H1 (cell line): ENCODE results near the gene KLHL14. TPM values are rescaled to one million over a fixed set of nuclear protein-coding genes. Genes with fewer than 3 reads are reported as not detected.

Experiments used
- GABPA ChIP-seq: IDR thresholded peaks from 2 replicates; pipeline ENCODE4 v1.6.1; 2011; ENCODE audit warnings: mild to moderate bottlenecking, low read length, moderate library complexity, borderline replicate concordance; ENCODE audit not compliant: insufficient read depth
- polyA plus RNA-seq, 7 experiments: library from polyadenylated mRNA; depleted of rRNA in 3 of 7; stranded (reverse) in 5 of 7; unstranded in 2 of 7; fragments of >200 nt in 5 of 7; fragments of 200-250 nt in 2 of 7; gene quantifications; 1 replicate in 5 of 7; 2 replicates in 1 of 7; 4 replicates in 1 of 7; pipeline versions ENCODE4 v1.2.1 to v1.2.3, GENCODE V29; 2011 to 2013; ENCODE audit warnings: missing spikeins in 2 of 7, mixed read lengths in 2 of 7
- total RNA-seq: library from RNA; stranded (reverse); fragmentation: NEBNext Ultra II Directional; extraction: Animal tissue kit (Norgen Biotek cat#: 25700); gene quantifications from 2 replicates; pipeline ENCODE4 v1.2.1, GENCODE V29; 2021
- TF ChIP-seq, protein P1 (sequence below): IDR thresholded peaks from 2 replicates; pipeline ENCODE4 v1.6.1; 2011; ENCODE audit warnings: low read depth, mild to moderate bottlenecking, low read length; ENCODE audit not compliant: insufficient read depth

The KLHL14 gene
- total and polyA plus RNA-seq, 2 of the 8 experiments (the other 6 are each of a cell fraction or from before 2014, with no cell fraction given), result 1.1 to 1.2 TPM

DNA sequence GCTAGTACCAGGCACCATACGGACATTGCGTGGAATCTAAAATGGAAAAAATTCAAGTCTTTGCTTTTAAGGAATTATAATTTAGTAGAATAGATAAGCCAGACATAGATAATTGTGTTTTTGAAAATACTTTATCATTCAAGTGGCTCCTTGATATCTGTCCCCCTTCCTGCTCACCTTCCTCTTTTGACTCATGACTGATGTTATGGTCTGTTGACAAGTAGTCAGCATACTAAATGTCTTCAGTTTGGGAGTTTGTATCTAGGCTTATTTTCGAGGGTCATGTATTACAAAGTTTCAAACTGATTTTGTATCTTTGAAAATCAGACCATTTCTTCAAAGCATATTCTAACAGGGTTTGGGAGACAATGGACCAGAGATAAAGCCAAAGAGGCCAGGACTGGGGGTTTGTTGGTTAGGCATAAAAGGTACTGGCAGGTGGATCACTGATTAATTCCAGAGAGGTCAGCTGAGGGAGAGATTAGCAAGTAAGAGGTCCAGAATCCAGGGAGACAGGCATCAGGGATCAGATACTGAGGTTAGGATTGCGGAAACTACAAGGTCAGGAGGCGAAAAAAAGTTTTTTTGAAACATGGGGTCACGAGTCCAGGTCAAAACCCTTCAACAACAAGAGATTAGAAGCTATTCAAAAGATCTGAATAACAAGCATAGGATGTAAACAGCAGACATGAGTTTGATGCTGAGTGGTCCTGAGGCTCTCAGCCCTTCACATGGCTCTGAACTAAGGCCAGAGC is 31.5 kb upstream of the KLHL14 start (continued):
- TF ChIP-seq GABPA, result no peak
- TF ChIP-seq, protein P1, sequence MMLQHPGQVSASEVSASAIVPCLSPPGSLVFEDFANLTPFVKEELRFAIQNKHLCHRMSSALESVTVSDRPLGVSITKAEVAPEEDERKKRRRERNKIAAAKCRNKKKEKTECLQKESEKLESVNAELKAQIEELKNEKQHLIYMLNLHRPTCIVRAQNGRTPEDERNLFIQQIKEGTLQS, result no peak
